Measurements from ENCODE around the gene STK25.
A peak's percentile ranks its signal among the peaks of the same experiment; 100 is the strongest.
"Not testable (repeated sequence)": the region's sequence is repeated elsewhere in the genome, so short reads cannot be mapped to it uniquely, and the experiment has no call there.

Gene STK25

GRCh38 chr2:241539616-241540374, 31.4 kb upstream of the STK25 start:
- DNase-seq, result no peak

DNA sequence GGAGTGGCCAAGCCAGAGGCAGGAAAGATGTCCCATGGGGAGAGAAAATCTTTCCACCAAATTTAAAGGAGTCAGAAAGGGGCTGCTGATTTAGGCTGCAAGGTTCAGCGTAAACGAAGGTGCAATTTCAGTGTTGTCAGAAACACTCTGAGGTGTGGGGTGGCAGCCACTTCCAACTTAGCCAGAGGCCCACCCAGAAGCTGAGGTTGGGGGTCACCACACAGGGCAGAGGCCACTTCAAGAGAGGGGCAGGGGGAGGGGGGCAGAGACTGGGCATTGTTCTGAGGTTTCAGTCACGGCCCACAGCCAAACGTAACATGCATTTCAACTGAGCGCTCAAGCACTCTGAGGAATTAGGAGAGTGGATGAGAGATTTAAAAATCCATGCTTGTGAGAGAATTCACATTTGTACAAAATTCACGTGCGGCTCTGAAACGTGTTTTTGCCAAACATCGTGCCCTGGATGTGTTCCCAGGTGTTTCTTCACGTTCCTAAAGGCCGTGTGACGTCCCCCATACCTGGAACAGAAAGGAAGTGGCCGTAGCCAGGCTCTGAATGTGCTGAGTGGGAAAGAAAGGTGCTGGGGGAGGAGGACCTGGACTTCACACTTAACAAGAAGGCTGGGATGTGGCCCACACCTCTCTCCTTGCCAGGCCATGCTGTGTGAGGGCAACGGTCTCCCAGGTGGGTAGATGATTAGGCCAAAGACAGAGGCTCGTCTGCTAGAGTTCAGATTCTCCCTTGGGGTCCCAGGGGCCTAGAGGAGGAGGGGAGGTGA, 30.6 kb upstream of the STK25 start:
- no peak for DNase-seq

GRCh38 chr2:241535871-241536655, 27.7 kb upstream of the STK25 start:
- DNase-seq, result no peak

GRCh38 chr2:241534701-241535375, 26.5 kb upstream of the STK25 start:
- no peak for DNase-seq

- DNase-seq, result no peak
Observed at GRCh38 chr2:241534293-241534692, 25.9 kb upstream of the STK25 start.

- no peak for DNase-seq
Observed at GRCh38 chr2:241532733-241533601, 24.6 kb upstream of the STK25 start.

DNA sequence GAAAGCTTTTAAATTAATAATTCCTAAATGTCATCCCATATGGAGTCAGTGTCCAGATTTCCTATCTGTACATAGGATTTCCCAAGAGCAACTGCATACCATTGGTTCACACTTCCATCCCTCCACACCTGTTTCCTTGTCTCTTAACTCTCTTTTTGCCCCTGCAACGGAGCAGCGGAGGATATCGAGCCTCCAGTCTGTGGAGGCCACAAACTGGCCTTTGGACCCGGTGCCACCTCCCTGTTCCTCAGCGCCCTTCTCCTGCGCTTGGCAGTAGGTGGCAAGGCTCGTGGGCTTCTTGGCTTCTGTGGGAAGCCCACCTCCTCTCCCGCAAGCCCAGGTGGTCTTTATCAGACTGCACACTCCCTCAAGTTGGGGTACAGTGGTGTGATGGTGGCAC, 23.8 kb upstream of the STK25 start:
- no peak for DNase-seq

- no peak for DNase-seq
Observed at GRCh38 chr2:241531161-241531722, 22.9 kb upstream of the STK25 start.

DNA sequence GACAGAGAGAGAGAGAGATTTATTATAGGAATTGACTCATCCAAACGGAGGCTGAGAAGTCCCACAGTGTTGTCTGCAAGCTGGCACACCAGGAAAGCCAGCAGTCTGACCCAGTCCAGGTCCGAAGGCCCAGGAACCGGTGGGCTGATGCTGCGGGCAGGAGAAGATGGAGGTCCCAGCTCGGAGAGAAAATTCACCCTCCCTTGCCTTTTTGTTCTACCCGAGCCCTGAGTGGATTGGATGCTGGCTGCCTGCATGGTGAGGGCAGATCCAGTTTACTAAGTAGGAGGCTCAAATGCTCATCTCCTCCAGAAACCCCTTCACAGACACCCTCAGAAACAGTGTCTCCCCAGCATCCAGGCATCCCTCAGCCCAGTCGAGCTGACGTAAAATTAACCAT, 22.2 kb upstream of the STK25 start:
- no peak for DNase-seq

DNA sequence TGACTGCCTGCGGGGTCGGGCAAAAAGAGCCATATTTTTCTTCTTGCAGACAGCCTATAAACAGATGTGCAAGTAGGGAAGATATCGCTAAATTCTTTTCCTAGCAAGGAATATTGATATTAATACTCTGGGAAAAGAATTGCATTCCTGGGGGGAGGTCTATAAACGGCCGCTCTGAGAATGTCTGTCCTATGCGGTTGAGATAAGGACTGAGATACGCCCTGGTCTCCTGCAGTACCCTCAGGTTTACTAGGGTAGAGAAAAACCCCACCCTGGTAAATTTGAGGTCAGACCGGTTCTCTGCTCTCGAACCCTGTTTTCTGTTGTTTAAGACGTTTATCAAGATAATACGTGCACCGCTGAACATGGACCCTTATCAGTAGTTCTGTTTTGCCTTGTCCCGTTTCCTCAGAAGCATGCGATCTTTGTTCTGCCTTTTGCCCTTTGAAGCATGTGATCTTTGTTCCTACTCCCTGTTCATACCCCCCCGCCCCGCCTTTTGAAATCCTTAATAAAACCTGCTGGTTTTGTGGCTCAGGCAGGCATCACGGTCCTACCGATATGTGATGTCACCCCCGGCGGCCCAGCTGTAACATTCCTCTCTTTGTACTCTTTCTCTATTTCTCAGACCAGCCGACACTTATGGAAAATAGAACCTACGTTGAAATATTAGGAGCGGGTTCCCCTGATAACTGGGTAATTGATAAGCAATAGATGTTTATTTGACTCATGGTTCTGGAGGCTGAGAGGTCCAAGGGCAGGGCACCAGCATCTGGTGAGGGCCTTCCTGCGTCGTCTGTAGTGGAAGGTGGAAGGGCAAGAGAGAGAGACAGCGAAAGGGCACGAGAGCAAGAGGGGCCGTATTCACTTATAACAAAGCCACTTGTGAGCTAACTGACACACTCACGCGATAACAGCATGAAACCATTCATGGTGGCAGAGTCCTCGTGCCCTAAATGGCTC, 17.7 kb upstream of the STK25 start:
- DNase-seq, result not testable (repeated sequence)

DNA sequence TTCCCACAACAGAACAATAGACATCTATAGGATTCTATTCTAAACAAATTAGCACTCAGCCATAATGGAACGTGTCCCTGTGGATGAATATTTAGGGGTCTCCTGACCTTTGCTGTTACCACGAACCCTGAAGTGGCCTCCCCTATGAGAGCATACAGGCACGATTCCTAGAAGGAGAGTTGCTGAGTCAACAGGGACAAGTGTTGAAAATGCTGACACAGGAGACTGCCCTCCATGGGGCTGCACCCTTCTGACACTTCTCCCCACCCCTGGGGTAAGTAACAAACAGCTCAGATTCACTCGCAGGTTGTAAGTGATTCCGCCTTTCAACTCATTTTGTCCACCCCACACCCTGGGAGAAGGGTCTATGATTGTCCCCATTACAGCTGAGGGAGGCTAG, 14.1 kb upstream of the STK25 start:
- DNase-seq, result no peak

DNA sequence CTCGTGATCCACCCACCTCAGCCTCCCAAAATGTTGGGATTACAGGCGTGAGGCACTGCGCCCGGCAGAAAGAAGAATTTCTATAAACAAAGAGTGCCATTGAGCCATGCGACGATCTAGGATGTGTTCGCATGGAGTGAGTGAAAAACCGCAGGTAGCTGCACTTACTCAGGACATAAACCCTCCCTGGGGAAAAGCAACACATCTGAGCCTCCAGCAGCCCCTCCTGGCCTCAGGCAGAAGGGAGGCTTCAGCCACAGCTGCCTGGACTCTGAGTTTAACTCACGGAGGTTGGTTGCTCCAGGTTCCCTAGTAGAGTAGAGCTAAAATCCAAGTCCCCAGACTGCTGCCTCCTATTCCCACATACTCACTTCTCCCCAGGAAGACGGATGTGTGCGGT, 11.3 kb upstream of the STK25 start:
- DNase-seq, result no peak

- no peak for DNase-seq
Observed at GRCh38 chr2:241517297-241517696, 8.9 kb upstream of the STK25 start.

DNA sequence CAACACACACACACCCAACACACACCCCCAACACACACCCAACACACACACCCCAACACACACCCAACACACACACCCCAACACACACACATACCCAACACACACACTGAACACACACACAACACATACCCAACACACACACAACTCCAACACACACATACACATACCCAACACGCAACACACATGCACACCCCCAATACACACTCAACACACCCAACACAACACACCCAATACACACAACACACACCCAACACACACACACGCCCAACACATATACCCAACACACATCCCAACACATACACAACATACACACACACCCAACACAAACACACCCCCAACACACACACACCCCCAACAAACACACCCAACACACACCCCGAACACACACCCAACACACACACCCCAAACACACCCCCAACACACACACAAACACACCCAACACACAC, 8.2 kb upstream of the STK25 start:
- DNase-seq, result no peak

DNA sequence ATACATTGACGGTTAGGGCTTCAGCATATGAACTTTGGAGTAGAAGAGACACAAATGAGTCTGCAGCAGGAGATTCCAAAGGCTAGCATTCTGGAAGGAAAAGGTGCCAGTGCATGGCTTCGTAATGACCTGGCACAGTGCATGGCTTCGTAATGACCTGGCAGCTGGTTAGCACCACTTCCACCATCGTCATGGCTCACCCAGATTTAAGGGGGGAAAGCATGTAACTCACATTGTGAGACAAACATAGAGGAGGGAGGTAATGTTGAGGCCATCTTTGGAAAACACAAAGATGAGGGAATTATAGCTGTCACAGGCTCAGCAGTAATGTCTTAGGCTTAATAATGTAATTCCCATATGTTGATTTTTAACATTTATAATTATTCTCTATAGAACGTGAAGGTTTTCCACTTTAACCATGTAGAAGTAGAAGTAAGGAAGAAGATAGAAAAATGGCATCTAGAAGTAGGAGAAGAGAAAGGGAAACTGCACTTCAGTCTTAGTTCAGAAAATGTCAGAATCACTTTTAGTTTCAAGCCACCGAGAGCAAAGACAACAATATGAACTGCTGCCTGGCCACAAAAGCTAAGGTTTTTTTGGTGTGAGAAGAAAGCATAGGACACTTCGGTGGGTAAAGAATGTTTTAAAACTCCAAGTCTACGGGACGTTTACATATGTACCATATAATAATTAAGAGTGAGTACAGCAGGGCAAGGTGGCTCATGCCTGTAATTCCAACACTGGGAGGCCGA, 6.8 kb upstream of the STK25 start:
- DNase-seq, result no peak

GRCh38 chr2:241514553-241514952, 6.2 kb upstream of the STK25 start:
- DNase-seq, result no peak

GRCh38 chr2:241511091-241511741, 2.8 kb upstream of the STK25 start:
- DNase-seq, result no peak

DNA sequence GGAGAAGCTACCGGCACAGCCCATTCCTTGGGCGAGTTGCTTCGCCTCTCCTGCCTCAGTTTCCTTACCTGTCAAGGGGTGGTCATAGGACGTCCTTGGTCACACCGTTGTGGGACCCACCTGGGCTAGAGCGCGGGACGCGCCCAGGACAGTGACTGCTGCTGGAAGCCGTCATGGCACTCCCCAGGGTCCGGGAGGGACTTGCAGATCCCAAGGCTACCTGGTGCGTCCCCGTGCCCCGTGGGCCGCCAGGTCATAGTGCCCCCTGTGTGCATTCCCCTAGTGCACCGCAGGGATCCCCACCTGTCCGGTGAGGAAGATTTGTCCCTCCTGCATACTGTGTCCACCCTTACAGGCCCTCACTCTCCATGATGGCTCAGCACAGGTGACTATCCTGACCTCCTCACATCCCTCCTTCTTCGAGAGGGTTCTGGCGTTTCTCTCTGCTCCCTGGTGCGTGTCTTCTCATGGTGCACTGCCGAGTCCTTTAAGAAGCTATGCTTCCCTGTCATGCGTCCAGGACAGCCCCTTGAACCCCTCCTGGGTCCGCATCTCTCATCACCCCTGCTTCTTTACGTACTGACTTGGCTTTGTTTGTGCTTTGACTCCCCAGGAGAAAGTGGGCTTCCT, 886 bp upstream of the STK25 start:
- DNase-seq, result peak; percentile 17
